HFFc6 (cell line): ENCODE data around the gene TEX13C. TPM values are rescaled to one million over a fixed set of nuclear protein-coding genes. Genes with fewer than 3 reads are reported as not detected.

ENCODE experiments used
- DNase-seq: peaks from one replicate; pipeline ENCODE4 v3.0.0-alpha.2; 2018
- H3K27ac Mint-ChIP-seq: 2 replicates; pipeline ENCODE4 v1.8.0; 2020; ENCODE audit warnings: mild to moderate bottlenecking, mixed read lengths
- H3K27me3 Mint-ChIP-seq: 2 replicates; pipeline ENCODE4 v1.8.0; 2021; ENCODE audit warnings: mild to moderate bottlenecking, moderate library complexity, mixed read lengths; ENCODE audit not compliant: insufficient read depth
- H3K36me3 Mint-ChIP-seq: 2 replicates; pipeline ENCODE4 v1.8.0; 2021; ENCODE audit warnings: low read depth, mixed read lengths
- H3K4me1 Mint-ChIP-seq: 2 replicates; pipeline ENCODE4 v1.8.0; 2020; ENCODE audit warnings: low read depth, mixed read lengths
- H3K4me3 Mint-ChIP-seq: 2 replicates; pipeline ENCODE4 v1.8.0; 2020; ENCODE audit warnings: mild to moderate bottlenecking, moderate library complexity, mixed read lengths
- H3K9me3 Mint-ChIP-seq: 2 replicates; pipeline ENCODE4 v1.8.0; 2020; ENCODE audit warnings: mild to moderate bottlenecking, mixed read lengths
- CTCF ChIP-seq: fragments of 200-600 bp; sonication (generic); IDR thresholded peaks from 2 replicates; pipeline ENCODE4 v1.5.0; 2021; ENCODE audit warnings: antibody characterized with exemption, mild to moderate bottlenecking
- long read RNA-seq: library from polyadenylated mRNA; unstranded; transcript quantifications from one replicate; pipeline ENCODE4 v2.0.0, GENCODE V29; 2019
- total RNA-seq, 6 experiments: library from RNA; stranded (reverse); fragmentation: NEBNext Ultra II Directional; extraction: Animal tissue kit (Norgen Biotek cat#: 25700); gene quantifications; 2 replicates in 1 of 6; 3 replicates in 5 of 6; pipeline ENCODE4 v1.2.3, GENCODE V29; 2021

The TEX13C gene
- not detected for total RNA-seq
- long read RNA-seq = 0 reads

GRCh38 chrX:125319646-125320521, at the start of gene TEX13C:
TSS of gene TEX13C (plus strand) at chrX:125319871. CDS start at chrX:125320120, 249 bp downstream.
- Mint-ChIP-seq H3K36me3 (no peaks in the 10 kb centered on the region), H3K4me1 (no peaks in the 10 kb centered on the region), H3K4me3 (no peak within 1 kb of the TSS), H3K9me3 (peaks cover 9% of the 10 kb centered on the region; the same call in 1 of the 2 replicates), H3K27me3 (no peaks in the 10 kb centered on the region), H3K27ac (no peak within 1 kb of the TSS)
- no peak for DNase-seq
- no peak for TF ChIP-seq CTCF

- Mint-ChIP-seq H3K9me3 (peaks cover 12% of the 10 kb centered on the region), H3K4me1 (no peaks in the 10 kb centered on the region), H3K36me3 (no peaks in the 10 kb centered on the region), H3K27ac (no peak overlapping the region), H3K27me3 (no peaks in the 10 kb centered on the region), H3K4me3 (no peak overlapping the region)
- TF ChIP-seq CTCF = no peak
- DNase-seq = no peak
Observed at GRCh38 chrX:125287282-125287681, 32.4 kb upstream of the TEX13C start.

- DNase-seq = no peak
- H3K4me1 Mint-ChIP-seq = no peaks in the 10 kb centered on the region
- H3K27me3 Mint-ChIP-seq = no peaks in the 10 kb centered on the region
- H3K27ac Mint-ChIP-seq = no peak overlapping the region
- peaks cover 12% of the 10 kb centered on the region for H3K9me3 Mint-ChIP-seq
- H3K4me3 Mint-ChIP-seq = no peak overlapping the region
- no peaks in the 10 kb centered on the region for H3K36me3 Mint-ChIP-seq
- TF ChIP-seq CTCF = no peak
Observed at GRCh38 chrX:125288343-125288742, 31.3 kb upstream of the TEX13C start.

- TF ChIP-seq CTCF = no peak
- no peak overlapping the region for H3K27ac Mint-ChIP-seq
- no peaks in the 10 kb centered on the region for H3K27me3 Mint-ChIP-seq
- no peaks in the 10 kb centered on the region for H3K4me1 Mint-ChIP-seq
- no peaks in the 10 kb centered on the region for H3K36me3 Mint-ChIP-seq
- H3K4me3 Mint-ChIP-seq = no peak overlapping the region
- H3K9me3 Mint-ChIP-seq = peaks cover 4% of the 10 kb centered on the region
- no peak for DNase-seq
Observed at GRCh38 chrX:125289209-125289608, 30.5 kb upstream of the TEX13C start.

GRCh38 chrX:125289920-125290319, 29.8 kb upstream of the TEX13C start:
- H3K4me3 Mint-ChIP-seq = no peak overlapping the region
- H3K9me3 Mint-ChIP-seq = no peaks in the 10 kb centered on the region
- no peaks in the 10 kb centered on the region for H3K4me1 Mint-ChIP-seq
- no peak for DNase-seq
- H3K27me3 Mint-ChIP-seq = no peaks in the 10 kb centered on the region
- no peak overlapping the region for H3K27ac Mint-ChIP-seq
- no peaks in the 10 kb centered on the region for H3K36me3 Mint-ChIP-seq
- no peak for TF ChIP-seq CTCF
